Fibroblast of the aortic adventitia (primary cell): ENCODE results near the gene TMEM171. TPM values are rescaled to one million over a fixed set of nuclear protein-coding genes. Genes with fewer than 3 reads are reported as not detected.
A peak's percentile ranks its signal among the peaks of the same experiment; 100 is the strongest.

Experiments
- DNase-seq: peaks from one replicate; pipeline ENCODE4 v3.0.0-alpha.2; 2010; ENCODE audit warnings: low read depth
- H3K4me3 ChIP-seq: 2 replicates; pipeline ENCODE4 v1.5.1; 2011; ENCODE audit warnings: low read depth, mild to moderate bottlenecking, control low read depth, low read length, moderate library complexity
- CTCF ChIP-seq: IDR thresholded peaks from 2 replicates; pipeline ENCODE4 v1.5.1; 2011; ENCODE audit warnings: mild to moderate bottlenecking, low read length, control low read depth, inconsistent platforms; ENCODE audit not compliant: insufficient read depth
- total RNA-seq: library from RNA; depleted of rRNA; stranded (reverse); fragments of >200 nt; gene quantifications from 2 replicates; pipeline ENCODE4 v1.2.3, GENCODE V29; 2012; ENCODE audit warnings: low replicate concordance

TMEM171 gene
- total RNA-seq, 1 donor, result 13.1 TPM

DNA sequence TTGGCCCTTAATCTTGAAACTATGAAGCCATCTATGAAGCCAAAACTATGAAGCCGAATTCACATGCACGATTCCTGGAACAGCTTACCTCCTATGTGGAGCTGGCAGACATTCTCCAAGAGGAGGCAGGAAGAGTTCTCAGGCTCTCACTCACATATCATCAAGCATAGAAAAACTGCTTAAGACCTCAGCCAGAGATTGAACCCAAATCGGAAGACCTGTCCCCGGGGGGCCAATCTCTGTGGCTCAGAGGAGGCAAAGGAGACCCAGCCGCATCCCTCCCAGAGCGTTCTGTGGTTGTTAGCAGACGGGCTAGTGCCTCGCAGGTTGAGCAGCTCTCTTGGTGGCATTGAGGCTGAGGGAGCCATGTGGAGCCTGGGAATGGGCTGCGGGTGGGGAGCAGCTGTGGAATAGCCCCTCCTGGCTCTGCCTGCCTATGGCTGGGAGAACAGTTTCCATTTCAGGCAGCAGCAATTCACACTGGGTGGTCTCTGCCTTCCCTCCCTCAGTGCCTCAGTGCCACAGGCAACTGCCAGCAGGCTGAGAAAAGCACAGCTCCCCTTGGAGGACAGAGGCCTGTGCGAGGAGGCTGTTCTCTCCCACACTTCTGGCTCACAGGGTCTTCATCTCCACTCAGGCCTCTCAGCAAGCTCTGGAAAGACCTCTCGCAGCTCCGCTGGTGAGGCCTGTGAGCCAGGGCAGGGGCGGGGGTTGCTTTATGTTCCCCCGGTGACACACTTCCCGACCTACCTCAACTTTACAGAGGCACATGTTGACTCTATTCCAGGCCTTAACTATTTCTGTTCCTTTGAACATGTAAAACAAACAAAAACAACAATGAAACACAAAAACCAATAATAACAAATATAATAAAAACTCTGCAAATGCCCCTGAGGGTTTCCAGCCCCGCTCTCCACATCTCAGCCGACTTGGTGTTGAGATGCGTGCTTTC, 35.2 kb downstream of the TMEM171 start:
- no peak for TF ChIP-seq CTCF
- no peak overlapping the region for H3K4me3 ChIP-seq
- no peak for DNase-seq

GRCh38 chr5:73157414-73158303, 37.3 kb downstream of the TMEM171 start:
- H3K4me3 ChIP-seq, result no peak overlapping the region
- TF ChIP-seq CTCF, result no peak
- DNase-seq, result no peak

DNA sequence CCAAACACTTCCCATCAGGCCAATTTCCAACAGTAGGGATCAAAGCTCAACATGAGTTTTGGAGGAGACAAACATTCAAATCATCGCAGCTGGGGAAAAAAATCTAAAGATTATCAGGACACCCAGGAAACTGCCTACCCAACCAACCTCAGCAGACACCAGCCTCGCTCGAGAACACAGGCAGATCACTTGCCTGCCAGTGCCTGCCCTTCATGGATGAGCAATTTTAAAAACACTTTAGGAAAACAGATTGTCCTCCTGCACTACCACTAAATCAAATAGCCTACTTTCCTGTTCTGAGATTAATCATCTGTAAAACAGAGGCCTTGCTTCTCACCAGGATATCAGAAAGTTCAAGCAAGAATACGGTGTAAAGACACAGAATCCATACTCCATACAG, 37.9 kb downstream of the TMEM171 start:
- DNase-seq, result no peak
- no peak for TF ChIP-seq CTCF
- no peak overlapping the region for H3K4me3 ChIP-seq

GRCh38 chr5:73160239-73160671, 39.9 kb downstream of the TMEM171 start:
- no peak for TF ChIP-seq CTCF
- no peak for DNase-seq
- no peak overlapping the region for H3K4me3 ChIP-seq

GRCh38 chr5:73170522-73170921, 50.1 kb downstream of the TMEM171 start:
- peak; percentile 35 for DNase-seq
- TF ChIP-seq CTCF, result peak; percentile 69

GRCh38 chr5:73171495-73171894, 51.1 kb downstream of the TMEM171 start:
- no peak for DNase-seq
- no peak overlapping the region for H3K4me3 ChIP-seq
- TF ChIP-seq CTCF, result no peak

More at GRCh38 chr5:73170522-73170921, 50.1 kb downstream of the TMEM171 start:
- H3K4me3 ChIP-seq, result no peak overlapping the region
